IPS-18c (cell line): ENCODE measurements around the gene ITFG2.

Source experiments
- H3K4me3 ChIP-seq: 2 replicates; pipeline ENCODE4 v1.7.0; 2013; ENCODE audit warnings: low read depth, mild to moderate bottlenecking, low read length, moderate library complexity; ENCODE audit not compliant: insufficient read depth
- H3K9me3 ChIP-seq: one replicate; pipeline ENCODE4 v1.6.1; 2013; ENCODE audit warnings: mild to moderate bottlenecking, low read length, moderate library complexity; ENCODE audit not compliant: control insufficient read depth, insufficient read depth

The ITFG2 gene

DNA sequence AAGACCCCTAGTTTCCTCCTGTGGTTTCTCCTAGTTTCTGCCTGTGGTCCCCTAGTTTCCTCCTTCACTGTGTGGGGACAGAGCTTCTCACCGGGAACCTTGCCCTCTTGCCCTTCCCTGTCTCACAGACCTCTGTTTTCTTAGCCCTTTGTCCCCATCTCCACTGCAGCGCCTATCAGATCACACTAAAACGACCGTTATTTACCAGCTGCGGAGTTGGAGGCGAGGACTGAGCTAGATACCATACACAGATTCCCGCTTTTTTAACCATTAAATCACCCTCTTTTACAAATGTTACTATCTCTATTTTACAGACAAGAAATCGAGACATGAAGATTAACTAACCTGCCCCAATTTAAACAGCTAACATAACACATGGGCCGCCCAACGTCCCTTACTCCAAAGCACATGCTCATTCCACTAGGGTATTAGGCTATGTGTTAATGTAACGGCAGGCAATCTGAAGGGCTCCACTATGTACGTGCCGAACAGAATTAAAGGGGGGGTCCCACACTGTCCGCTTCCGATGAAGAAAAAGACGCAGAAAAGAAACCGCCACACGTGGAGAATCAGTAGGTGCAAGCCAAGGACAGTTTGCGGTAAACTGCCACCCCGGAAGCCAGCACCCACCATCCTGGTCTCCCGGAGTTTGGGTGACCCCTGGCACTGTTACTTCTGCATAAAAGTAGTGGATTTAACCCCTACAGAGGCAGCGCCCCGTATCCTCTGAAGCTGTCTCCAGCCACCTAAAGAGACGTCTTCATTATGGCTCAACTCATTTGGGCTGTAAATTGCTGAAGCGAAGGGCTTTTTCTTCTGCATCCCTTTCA, 19.6 kb upstream of the ITFG2 start:
- Histone ChIP-seq H3K9me3 (no peaks in the 10 kb centered on the region), H3K4me3 (no peak overlapping the region)

DNA sequence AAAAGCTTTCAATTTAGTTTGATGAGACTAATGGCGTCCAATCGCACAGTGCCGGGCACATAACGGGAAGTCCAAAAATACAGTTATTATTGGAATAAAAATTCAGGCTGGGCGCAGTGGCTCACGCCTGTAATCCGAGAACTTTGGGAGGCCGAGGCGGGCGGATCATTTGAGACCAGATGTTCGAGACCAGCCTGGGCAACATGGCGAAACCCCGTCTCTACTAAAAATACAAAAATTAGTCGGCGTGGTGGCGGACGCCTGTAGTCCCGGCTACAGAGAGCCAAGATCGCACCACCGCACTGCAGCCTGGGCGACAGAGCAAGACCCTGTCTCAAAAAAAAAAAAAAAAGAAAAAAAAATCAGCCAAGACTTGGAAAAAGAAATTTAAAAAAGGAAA, 18.9 kb upstream of the ITFG2 start:
- H3K9me3 ChIP-seq, result no peaks in the 10 kb centered on the region
- H3K4me3 ChIP-seq, result no peak overlapping the region; the same call in 1 of the 2 replicates

DNA sequence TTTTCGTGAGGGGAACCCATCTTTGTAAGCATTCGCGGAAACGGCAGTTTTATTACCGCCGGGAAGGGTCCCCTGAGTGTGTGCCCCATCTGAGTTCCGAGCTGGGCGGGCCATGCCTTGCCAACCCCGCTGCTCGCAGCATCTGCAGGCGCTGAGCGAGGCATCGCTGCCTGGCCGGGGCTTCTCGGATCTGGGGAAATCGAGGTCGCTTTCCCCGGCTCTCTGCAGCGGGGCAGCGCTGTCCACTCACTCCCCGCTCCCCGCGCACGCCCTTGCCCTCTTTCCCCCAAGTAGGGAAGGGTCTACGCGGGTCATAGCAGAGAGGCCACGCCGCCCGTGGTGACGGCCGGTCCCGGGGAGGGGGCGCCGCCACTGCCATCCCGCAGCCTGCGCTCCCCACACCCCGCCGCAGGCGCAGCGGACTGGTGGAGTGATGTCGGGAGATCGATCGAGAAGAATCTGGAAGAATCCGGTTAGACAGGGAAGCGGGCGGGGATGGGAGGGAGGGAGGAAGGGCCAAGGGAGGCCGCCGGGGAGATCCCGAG, 18.2 kb upstream of the ITFG2 start:
- peak overlapping the region; percentile 74 for H3K4me3 ChIP-seq

DNA sequence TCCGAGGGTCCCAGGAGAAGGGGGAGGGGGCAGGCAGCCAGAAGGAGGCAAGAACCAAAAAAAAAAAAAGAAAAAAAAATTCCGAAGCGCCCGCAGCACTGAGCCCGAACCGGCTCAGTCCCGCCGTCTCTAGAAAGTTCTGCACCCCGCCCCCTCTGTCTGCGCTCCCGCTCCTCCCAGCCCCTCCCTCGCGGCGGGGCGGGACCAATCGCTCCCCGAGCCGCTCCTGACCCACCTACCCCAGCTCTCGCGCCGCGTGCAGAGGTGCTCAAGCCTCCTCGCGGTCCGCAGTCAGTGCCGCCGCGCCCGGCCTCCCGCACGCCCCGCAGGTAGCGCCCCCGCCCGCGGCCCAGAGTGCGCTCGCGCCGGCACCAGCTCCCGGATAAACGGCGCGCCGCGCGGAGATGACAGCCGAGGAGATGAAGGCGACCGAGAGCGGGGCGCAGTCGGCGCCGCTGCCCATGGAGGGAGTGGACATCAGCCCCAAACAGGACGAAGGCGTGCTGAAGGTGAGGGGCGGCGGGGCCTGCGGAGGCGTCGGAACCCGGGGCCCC, 17.7 kb upstream of the ITFG2 start, which contains the start of gene FKBP4:
Gene FKBP4, plus strand, starts transcription at position 235 of the 554 bp plus-strand sequence. Its CDS starts 170 bp downstream, at position 405.
- Histone ChIP-seq H3K4me3 (peak within 1 kb of the TSS; percentile 82), H3K9me3 (no peaks in the 10 kb centered on the region)

More for the DNA sequence above, 18.2 kb upstream of the ITFG2 start:
- no peaks in the 10 kb centered on the region for H3K9me3 ChIP-seq

DNA sequence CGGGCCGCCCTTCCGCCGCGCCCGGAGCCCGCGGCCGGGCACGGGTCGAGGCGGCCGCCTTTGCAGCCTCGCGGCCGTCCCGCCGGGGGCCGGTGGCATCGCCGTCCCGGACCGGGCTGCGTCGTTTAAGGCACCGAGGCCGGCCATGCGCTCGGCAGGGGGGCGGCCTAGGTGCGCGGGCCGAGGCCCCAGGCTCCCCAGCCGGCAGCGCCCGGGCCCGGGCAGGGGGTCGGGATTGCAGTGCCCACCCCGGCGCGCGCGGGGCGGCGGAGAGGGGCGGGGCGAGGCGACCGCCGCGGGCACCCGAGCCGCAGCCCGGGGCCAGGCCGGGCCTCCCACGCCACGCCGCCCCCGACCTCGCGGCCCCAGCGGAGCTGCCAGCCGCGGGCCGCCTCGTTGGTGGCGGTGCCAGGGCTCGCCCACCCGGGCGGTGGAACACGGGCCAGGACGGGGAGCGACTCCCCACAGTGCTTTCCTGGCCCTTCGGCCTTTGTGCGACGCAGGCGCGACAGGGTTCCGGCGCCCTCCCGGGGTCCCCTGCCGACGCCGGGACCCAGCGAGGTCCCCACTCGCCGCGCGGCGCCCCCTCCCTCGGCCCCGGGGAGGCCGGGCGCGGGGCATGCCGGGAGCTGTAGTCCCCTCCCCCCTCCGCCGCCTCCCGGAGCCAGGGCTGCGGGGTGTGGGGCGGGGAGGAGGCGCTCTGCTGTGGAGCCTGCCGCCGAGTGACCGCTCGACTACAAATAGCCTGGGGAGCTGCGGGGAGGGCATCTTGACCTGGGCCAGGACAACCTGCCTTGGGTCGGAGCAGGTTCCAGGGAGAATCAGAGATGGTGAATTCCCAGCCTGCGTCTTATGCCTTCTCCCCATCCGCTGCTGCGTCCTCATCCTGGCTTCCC, 16.9 kb upstream of the ITFG2 start:
- no peaks in the 10 kb centered on the region for H3K9me3 ChIP-seq
- H3K4me3 ChIP-seq, result peak overlapping the region; percentile 82

DNA sequence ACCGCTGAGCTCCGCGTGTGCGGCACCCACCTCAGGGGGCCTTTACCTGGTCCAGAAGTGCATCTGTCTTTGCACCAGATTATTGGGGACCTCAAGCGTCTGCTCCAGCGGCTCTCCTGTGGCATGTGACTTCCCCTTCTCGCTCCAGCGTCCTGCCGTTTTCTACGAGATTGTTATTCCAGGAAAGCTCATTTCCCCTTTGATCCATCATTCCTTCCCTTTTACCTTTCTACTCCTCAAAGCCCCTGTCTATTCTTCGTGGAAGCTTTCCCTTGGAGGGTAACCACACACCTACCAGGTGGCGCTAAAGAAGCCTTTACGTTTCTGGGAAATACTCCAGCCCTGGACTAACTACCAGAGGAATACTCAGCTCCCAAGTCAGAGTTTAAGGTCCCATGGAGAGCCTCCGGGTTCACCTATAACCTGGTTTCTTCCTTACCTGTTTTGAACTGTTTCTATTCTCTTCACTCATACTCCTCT, 16.2 kb upstream of the ITFG2 start:
- peak overlapping the region; percentile 82 for H3K4me3 ChIP-seq
- H3K9me3 ChIP-seq, result no peaks in the 10 kb centered on the region

DNA sequence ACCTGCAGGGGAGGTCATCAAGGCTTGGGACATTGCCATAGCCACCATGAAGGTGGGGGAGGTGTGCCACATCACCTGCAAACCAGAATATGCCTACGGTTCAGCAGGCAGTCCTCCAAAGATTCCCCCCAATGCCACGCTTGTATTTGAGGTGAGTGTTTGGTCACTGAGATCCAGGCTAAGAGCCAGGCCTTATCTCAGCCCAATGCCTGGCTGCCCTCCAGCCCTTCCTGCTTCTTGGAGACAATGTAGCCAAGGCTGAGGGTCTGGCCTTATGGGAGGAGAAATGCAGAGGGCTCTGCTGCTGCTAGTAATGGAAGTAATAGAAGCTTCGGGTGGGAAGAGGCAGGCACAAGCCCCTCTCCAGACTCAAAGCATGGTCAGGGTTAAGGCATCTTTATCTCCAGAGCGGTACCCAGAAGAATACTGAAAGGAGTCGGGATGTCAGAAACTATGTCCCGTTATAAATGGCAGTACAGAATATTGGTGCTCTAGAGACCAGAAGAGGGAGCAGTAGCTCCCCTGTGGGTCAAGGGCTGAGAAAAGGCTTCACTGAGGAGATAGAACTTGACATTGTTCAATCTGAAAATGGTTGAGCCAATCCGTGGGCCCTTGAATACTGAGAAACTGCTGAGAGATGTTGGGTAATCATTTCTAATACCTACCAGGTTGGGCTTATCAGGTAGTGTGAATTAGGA, 14.6 kb upstream of the ITFG2 start:
- H3K4me3 ChIP-seq, result no peak overlapping the region
- no peaks in the 10 kb centered on the region for H3K9me3 ChIP-seq

DNA sequence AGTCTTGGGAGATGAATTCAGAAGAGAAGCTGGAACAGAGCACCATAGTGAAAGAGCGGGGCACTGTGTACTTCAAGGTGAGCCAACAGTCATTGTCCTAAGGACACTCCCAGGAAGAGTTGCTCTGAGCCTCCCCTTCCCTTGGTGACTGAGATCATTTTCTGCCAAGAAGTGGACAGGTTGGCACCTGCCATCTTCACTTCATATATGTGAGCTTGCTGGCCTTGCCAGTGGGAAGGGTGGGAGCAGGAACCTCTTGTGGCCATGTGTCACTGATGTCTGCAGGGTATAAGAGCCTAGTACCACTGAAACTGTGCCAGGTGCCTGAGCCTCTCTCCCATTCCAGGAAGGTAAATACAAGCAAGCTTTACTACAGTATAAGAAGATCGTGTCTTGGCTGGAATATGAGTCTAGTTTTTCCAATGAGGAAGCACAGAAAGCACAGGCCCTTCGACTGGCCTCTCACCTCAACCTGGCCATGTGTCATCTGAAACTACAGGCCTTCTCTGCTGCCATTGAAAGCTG, 12.4 kb upstream of the ITFG2 start:
- H3K9me3 ChIP-seq, result no peaks in the 10 kb centered on the region
- no peak overlapping the region for H3K4me3 ChIP-seq

DNA sequence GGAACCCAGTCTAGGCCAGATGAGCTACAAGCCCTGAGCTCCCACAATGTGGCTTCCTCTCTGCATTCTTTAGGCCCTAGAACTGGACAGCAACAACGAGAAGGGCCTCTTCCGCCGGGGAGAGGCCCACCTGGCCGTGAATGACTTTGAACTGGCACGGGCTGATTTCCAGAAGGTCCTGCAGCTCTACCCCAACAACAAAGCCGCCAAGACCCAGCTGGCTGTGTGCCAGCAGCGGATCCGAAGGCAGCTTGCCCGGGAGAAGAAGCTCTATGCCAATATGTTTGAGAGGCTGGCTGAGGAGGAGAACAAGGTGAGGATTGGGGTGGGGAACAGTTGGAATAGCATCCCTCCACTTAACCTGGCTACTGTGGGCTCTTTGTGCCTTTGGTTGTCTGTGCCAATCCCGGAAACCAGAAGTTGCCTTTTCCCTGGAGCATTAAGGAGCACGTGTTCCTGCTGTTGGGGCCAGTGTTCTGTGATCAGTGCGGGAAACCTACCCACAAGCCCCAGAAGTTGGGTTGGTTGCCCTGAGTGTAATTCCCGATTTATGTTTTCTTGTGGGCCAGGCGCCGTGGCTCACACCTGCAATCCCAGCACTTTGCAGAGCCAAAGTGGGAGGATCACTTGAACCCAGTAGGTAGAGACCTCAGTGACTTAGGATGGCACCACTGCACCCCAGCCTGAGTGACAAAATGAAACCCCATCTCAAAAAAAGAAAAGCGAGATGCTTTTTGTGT, 11.3 kb upstream of the ITFG2 start:
- H3K9me3 ChIP-seq, result no peaks in the 10 kb centered on the region
- no peak overlapping the region for H3K4me3 ChIP-seq

DNA sequence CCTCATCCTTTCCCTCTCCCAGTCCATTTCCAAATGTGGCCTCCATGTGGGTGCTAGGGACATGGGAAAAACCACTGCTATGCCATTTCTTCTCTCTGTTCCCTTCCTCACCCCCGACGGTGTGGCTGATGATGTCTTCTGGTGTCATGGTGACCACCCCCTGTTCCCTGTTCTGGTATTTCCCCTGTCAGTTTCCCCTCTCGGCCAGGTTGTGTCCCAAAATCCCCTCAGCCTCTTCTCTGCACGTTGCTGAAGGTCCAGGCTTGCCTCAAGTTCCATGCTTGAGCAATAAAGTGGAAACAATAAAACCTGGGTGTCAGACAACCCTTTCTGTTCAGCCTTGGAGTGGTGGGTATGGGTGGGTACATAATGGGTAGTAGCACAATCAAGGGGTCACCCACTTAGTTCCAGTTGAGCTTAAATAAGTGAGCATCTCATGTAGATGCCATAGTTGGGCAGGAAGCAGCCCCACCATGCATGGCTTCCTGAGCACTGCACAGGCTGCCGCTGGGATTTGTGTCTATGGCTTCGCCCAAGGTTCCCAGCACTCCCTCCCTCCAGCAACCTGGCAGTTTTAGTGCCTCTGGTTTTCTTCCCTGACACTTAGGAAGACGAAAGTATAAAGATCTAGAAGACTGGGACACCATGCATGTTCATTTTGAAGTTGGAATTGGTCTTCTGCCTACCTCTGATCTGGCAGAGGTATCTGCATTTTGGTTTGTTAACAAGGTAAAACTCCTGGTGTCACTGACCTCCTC, 8.7 kb upstream of the ITFG2 start:
- no peak overlapping the region for H3K4me3 ChIP-seq
- no peaks in the 10 kb centered on the region for H3K9me3 ChIP-seq

DNA sequence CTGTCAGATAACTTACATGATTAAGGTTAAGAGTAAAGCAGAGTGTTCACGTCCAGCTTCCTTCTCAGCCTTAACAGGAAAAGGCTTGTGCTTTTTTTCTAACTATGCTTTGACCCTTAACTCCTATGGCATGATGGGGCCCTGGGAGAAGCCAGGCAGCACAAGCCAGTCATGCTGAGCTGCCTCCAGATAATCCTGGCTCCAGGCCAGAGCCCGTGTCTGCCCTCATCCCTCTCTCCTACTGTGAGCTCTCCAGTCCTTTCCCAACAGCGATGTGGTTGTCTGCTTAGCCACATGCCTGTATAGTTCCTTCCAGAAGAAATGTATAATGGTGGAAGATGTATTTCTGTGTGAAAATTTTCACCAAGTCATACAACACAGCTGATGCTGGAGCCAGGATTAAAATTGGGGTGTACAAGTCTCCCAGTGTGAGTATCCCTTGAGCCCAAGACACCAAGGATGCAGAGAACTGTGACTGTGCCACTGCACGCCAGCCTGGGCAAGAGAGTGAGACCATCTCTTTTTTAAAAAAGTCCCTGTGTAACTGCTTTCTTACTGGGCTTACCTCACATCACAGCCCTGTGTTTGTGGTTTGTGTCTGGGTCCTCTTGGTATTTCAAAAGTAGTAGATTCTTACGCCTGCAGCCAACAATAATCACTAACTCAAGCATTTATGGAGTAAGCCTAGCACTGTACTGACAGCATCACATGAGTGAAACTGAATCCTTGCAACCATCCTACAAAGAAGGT, 7.9 kb upstream of the ITFG2 start:
- Histone ChIP-seq H3K4me3 (no peak overlapping the region), H3K9me3 (no peaks in the 10 kb centered on the region)

DNA sequence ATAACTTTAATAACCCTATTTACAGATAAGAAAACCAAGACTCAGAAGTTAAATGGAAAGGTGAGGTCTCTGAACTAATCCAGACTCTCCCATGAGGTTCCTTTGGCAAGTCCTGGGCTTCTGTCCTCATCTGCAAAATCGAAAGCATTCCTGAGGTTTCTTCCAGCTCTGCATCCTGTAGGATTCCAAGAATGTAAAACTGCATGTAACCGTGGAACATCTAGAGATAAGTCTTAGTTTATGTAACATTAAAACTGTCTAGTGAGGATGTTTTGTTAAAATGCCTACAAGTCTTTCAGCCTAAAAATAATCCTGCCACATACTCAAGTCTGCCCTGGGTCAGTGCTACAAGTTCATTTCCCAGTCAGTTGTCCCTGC, 7.3 kb upstream of the ITFG2 start:
- H3K9me3 ChIP-seq, result no peaks in the 10 kb centered on the region
- no peak overlapping the region for H3K4me3 ChIP-seq

DNA sequence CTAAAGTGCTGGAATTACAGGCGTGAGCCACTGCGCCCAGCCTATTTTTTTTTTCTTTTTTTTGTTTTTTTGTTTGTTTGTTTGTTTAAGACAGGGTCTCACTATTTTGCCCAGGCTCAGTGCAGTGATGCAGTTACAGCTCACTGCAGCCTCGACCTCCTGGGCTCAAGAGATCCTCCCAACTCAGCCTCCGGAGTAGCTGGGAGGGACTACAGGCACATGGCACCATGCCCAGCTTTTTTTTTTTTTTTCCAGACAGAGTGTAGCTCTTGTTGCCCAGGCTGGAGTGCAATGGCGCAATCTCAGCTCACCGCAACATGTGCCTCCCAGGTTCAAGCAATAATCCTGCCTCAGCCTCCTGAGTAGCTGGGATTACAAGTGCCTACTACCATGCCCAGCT, 5.8 kb upstream of the ITFG2 start:
- no peaks in the 10 kb centered on the region for H3K9me3 ChIP-seq
- H3K4me3 ChIP-seq, result no peak overlapping the region

DNA sequence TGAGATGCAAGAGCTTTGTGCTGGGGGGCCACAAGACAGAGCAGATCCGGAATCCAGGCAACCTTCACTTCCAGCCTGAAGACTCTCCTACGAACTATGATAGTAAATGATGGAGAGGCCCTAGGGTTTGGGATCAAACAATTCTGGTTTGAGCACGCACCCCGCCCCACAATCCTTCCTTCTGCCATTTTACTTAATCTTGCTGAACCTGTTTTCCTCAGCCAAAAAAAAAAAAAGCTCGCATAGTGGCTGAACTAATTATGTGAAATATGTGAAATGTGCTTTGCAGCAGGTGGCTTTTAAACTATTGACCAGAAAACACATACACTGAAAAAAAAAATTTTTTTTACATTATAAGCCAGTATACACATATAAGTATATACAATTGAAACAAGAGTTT, 667 bp upstream of the ITFG2 start:
- H3K9me3 ChIP-seq, result no peaks in the 10 kb centered on the region
- H3K4me3 ChIP-seq, result no peak overlapping the region
